ENCODE data around the gene DEFB131A.
"Not testable (repeated sequence)": the region's sequence is repeated elsewhere in the genome, so short reads cannot be mapped to it uniquely, and the experiment has no call there.

- TF ChIP-seq CTCF (IDR thresholded peaks at IDR 0.05; ENCODE audit: low read length); EZH2 (optimal IDR thresholded peaks at IDR 0.05; ENCODE audit: low read depth, low read length); EZH2phosphoT487 (IDR thresholded peaks at IDR 0.05; ENCODE audit: low read length): not testable (repeated sequence)
These were observed 55.8 kb downstream of the DEFB131A start for GRCh38 chr4:9499974-9500487.
